ENCODE data around the gene MGAM2.

- TF ChIP-seq CTCF (IDR thresholded peaks at IDR 0.05 in 8 of 11, conservative IDR thresholded peaks at IDR 0.05 in 3 of 11) (no peak), POLR2A (IDR thresholded peaks at IDR 0.05) (no peak), POLR2AphosphoS5 (IDR thresholded peaks at IDR 0.05) (no peak)
Observed at GRCh38 chr7:142249918-142250317, 138.4 kb downstream of the MGAM2 start.

All from spleen (tissue), 7 donors.